Activated CD8-positive, alpha-beta memory T cell treated with anti-CD3 and anti-CD28 coated beads for 4 hours (primary cell): Measurements from ENCODE around the gene GRXCR2.
"Not testable (repeated sequence)": the region's sequence is repeated elsewhere in the genome, so short reads cannot be mapped to it uniquely, and the experiment has no call there.

Source experiments
- DNase-seq, 2 donors: peaks; one replicate each; pipeline ENCODE4 v3.0.0-alpha.2; 2020; ENCODE audit warnings: low read depth in 2 of 2

The GRXCR2 gene

GRCh38 chr5:145872914-145873313, at the start of gene GRXCR2:
TSS of gene GRXCR2 (minus strand) at chr5:145873014. CDS start at chr5:145872968, 46 bp downstream.
- DNase-seq, result no peak

GRCh38 chr5:145922059-145922458, 49.2 kb upstream of the GRXCR2 start:
- DNase-seq, result no peak

- no peak for DNase-seq
These were observed 48.4 kb upstream of the GRXCR2 start for GRCh38 chr5:145921211-145921610.

- no peak for DNase-seq
These were observed 47.9 kb upstream of the GRXCR2 start for GRCh38 chr5:145920542-145921210.

GRCh38 chr5:145919413-145919812, 46.6 kb upstream of the GRXCR2 start:
- DNase-seq, result no peak

- DNase-seq, result no peak
These were observed 45.6 kb upstream of the GRXCR2 start for GRCh38 chr5:145918397-145918796.

- DNase-seq, result no peak
These were observed 44.5 kb upstream of the GRXCR2 start for GRCh38 chr5:145917288-145917687.

GRCh38 chr5:145915970-145916638, 43.3 kb upstream of the GRXCR2 start:
- no peak for DNase-seq

- DNase-seq, result no peak
These were observed 40.9 kb upstream of the GRXCR2 start for GRCh38 chr5:145913701-145914100.

- DNase-seq, result no peak
These were observed 39.8 kb upstream of the GRXCR2 start for GRCh38 chr5:145912594-145912993.

- DNase-seq, result no peak
These were observed 39.2 kb upstream of the GRXCR2 start for GRCh38 chr5:145912019-145912418.

- DNase-seq, result no peak
These were observed 38.4 kb upstream of the GRXCR2 start for GRCh38 chr5:145911164-145911563.

GRCh38 chr5:145908206-145908960, 35.6 kb upstream of the GRXCR2 start:
- no peak for DNase-seq

GRCh38 chr5:145906401-145906800, 33.6 kb upstream of the GRXCR2 start:
- DNase-seq, result no peak

GRCh38 chr5:145904743-145905142, 31.9 kb upstream of the GRXCR2 start:
- no peak for DNase-seq

GRCh38 chr5:145903867-145904266, 31.1 kb upstream of the GRXCR2 start:
- DNase-seq, result no peak

- DNase-seq, result no peak
These were observed 30.3 kb upstream of the GRXCR2 start for GRCh38 chr5:145903113-145903512.

- no peak for DNase-seq
These were observed 29.6 kb upstream of the GRXCR2 start for GRCh38 chr5:145902421-145902820.

GRCh38 chr5:145898171-145898570, 25.4 kb upstream of the GRXCR2 start:
- no peak for DNase-seq

- DNase-seq, result not testable (repeated sequence)
These were observed 18.6 kb upstream of the GRXCR2 start for GRCh38 chr5:145891378-145891777.

- no peak for DNase-seq
These were observed 16.8 kb upstream of the GRXCR2 start for GRCh38 chr5:145889611-145890010.

- DNase-seq, result no peak
These were observed 15.3 kb upstream of the GRXCR2 start for GRCh38 chr5:145887976-145888574.
